CMK (cell line): ENCODE data around the gene PDGFA.
"Not testable (repeated sequence)": the region's sequence is repeated elsewhere in the genome, so short reads cannot be mapped to it uniquely, and the experiment has no call there.

Experiments used
- DNase-seq: peaks from one replicate; pipeline ENCODE4 v3.0.0-alpha.2; 2010; ENCODE audit warnings: low read depth

PDGFA gene

GRCh38 chr7:552151-552867 is 32.7 kb upstream of the PDGFA start:
- DNase-seq = not testable (repeated sequence)

- DNase-seq = not testable (repeated sequence)
These were observed 31.9 kb upstream of the PDGFA start for GRCh38 chr7:551615-551970.

- no peak for DNase-seq
These were observed 31.4 kb upstream of the PDGFA start for GRCh38 chr7:550881-551614.

GRCh38 chr7:549891-550625 is 30.4 kb upstream of the PDGFA start:
- DNase-seq = no peak

GRCh38 chr7:549066-549890 is 29.6 kb upstream of the PDGFA start:
- no peak for DNase-seq

GRCh38 chr7:548401-548800 is 28.8 kb upstream of the PDGFA start:
- no peak for DNase-seq

GRCh38 chr7:545470-545869 is 25.8 kb upstream of the PDGFA start:
- no peak for DNase-seq

GRCh38 chr7:544338-545221 is 24.9 kb upstream of the PDGFA start:
- no peak for DNase-seq

GRCh38 chr7:543501-544337 is 24.1 kb upstream of the PDGFA start:
- no peak for DNase-seq

- no peak for DNase-seq
These were observed 23.3 kb upstream of the PDGFA start for GRCh38 chr7:542713-543500.

GRCh38 chr7:542131-542712 is 22.6 kb upstream of the PDGFA start:
- DNase-seq = no peak

- DNase-seq = no peak
These were observed 22.0 kb upstream of the PDGFA start for GRCh38 chr7:541661-542060.

- no peak for DNase-seq
These were observed 21.4 kb upstream of the PDGFA start for GRCh38 chr7:540997-541396.

GRCh38 chr7:540579-540978 is 20.9 kb upstream of the PDGFA start:
- no peak for DNase-seq

GRCh38 chr7:539731-540411 is 20.2 kb upstream of the PDGFA start:
- DNase-seq = no peak

GRCh38 chr7:538764-539685 is 19.4 kb upstream of the PDGFA start:
- no peak for DNase-seq

GRCh38 chr7:537911-538634 is 18.4 kb upstream of the PDGFA start:
- DNase-seq = no peak
